ENCODE results near the gene DOK3.
A peak's percentile ranks its signal among the peaks of the same experiment; 100 is the strongest.

Gene DOK3

GRCh38 chr5:177531209-177531940 is 21.7 kb upstream of the DOK3 start:
- DNase-seq: no peak

DNA sequence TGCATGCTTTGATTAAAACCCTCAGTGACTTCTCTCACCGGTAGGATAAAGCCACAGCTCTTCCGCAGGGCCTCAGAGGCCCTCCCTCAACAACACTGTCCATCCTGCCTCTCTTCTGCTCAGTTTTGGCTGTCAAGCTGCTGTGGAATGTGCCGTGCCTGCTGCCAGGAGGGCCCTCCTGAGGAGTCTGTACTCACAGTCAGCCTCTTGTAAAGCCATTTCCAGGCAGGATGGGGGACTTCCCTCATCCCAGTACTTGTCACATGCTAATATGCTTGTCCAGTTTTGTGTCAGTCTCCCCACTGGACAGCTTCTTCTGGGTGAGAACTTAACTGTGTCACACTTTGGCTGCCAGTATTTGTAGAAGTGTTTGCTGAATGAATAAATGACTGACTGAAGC is 21.0 kb upstream of the DOK3 start:
- no peak for DNase-seq

DNA sequence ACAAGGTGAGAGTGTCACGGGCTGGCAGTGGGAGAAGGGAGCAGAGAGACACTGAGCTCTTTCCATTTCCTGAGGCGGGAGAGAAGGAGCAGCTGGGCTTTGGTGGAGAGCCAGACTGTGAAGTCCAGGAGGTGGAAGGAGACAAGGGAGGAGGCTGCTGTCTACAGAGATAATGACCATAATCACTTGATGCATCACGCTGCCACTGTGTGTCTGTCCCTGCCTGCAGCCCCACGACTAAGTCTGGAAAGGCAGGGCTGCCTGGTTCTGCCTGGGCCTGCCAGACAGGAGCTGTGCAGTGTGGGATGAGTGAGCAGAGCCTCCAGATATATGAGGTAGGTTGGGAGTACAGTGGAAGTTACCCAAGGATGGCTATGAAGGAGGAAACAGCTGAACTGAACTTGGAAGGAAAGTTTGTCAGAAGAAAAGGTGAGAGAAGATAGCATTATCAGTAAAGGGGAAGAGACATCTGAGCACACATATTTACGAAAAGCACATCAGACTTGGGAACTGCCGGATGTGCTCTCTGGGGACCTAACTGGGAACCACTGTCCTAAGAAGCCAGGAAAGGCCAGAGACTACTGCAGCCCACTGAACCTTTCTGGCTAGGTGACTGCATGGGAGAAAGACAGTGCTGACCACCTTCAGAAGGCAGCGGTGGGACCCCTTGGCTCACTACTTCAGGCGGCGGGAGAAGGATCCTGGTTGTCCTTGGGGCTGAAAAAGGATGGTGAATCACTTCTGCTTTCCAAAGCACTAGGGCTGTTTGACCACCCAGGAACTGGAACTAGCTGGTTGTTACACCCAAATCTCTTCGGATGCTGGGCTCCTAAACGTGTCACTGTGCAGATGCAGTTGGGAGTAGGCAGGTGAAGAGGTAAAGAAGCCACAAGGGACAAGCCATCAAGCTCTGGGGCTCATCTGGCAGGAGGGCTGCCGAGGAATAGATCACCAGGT is 19.9 kb upstream of the DOK3 start:
- DNase-seq: no peak

DNA sequence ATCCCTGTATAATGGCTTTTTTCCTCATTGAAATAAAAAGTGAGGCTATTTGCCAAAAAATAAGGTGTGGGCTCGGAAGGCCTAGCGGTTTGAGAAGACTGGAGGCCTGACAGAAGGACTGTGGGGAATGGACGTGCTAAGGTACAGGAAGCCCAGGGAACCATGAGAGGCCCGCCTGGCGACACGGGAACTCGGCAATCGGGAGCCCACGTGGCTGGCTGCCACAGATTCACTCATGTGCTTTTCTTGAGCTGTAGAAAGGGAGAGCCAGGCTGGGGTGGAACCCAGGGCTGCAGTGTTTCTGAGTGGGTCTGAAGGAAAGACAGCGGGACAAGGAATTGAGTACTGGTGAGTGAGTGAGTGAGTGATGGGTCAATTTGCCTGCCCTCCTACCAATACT is 19.0 kb upstream of the DOK3 start:
- DNase-seq: no peak

DNA sequence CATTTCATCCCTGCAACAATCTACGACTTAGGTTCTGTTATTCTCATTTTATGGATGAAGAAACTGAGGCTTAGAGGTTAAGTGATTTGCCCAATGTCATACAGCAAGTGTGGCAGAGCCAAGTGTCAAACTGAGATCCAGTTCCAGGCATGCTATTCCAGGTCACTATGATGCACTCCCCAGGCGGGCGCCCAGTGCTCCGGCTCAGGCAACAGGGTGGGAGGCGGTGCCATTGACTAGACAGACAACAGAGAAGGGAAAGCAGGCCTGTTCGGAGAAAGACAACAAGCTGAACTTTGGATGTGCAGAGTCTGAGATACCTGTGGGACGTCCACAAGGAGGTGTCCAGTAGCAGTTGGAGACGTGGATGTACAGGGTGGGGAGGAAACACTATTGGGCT is 18.0 kb upstream of the DOK3 start:
- DNase-seq: no peak

DNA sequence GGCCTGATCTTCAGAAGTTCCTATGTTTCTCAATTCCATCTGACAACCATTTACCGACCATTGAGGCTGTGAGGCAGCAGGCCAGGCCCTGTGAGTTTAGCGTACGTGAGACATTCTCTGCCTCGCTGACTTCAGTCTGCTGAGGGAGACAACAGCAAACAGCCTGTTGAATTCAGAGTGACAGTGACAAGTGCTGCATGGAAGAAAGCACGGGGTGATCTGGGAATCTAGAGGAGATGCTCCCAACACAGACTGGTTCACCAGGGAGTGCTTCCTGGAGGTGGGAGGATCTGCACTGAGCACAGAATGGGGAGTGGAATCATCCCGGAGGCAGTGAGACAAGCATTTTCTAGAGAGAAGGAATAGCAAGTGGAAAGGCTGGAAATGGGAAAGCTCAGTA is 17.2 kb upstream of the DOK3 start:
- no peak for DNase-seq

GRCh38 chr5:177526191-177526590 is 16.6 kb upstream of the DOK3 start:
- DNase-seq: no peak

- no peak for DNase-seq
These were observed 15.5 kb upstream of the DOK3 start for GRCh38 chr5:177524941-177525655.

DNA sequence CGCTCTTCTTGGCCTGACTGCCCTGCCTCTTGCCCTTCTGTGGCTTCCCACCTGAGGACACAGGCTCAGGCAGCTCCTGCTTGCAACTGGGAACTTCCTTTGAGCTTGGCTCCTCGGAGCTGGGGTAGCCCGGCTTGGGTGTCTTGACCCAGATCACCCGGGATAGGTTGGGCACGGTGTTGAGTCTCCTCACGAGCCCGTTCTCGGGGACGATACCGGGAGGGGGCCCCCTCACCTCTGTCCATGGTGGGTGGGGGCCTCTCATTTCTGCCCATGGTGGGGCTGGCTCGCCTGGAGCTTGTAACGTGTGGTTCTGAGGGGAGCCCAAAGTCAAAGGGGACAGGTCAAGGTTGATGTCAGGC is 14.9 kb upstream of the DOK3 start:
- DNase-seq: no peak

- DNase-seq: no peak
These were observed 14.3 kb upstream of the DOK3 start for GRCh38 chr5:177523711-177524538.

- no peak for DNase-seq
These were observed 11.4 kb upstream of the DOK3 start for GRCh38 chr5:177520916-177521513.

- no peak for DNase-seq
These were observed 10.6 kb upstream of the DOK3 start for GRCh38 chr5:177520271-177520670.

- DNase-seq: no peak
These were observed 10.0 kb upstream of the DOK3 start for GRCh38 chr5:177519463-177520235.

DNA sequence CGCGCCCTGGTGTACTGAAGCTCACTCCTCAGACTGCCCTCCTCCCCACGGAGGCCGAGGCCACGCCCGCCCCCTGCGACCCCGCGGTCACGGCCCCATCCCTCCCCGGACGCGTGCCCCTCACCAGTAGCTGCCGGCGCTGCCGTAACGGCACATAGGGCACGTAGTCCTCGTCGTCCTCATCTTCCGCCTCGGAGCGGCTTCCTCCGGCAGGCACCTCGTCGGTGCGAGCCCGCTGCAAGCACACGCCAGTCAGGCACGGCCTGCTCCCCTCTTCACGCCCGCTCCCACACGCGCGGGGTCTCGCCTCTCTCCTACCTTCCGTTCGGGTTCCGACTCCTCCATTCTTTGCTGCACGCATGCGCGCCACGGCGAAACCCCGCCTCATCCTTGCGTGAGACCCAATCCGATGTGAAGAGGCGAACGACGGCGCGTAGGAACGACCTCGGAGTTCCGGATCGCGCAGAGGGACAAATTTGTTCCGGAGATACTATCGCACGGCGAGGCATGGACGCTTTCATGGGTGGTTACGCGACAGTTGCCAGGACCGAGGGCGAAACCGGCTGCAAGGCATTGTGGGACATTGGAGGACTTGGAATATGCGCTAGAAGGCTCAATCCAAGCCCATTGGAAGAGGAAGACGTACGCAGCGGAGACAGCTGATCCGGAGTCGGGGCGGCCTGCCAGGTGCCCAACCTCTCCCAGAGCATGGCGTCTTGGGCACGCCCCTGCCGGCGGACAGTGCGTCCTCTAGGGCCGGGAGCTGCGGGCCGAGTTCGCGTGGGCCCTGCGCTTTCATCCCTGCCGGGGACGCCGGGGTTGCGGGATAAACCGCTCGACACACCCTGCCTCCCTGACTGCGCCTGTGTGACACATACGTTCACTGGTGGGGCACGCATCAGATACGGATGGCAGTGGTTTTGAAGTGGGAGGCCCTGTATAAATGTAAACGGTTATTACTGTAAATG is 7.3 kb upstream of the DOK3 start, which contains the start of gene DDX41:
DDX41 (minus strand) TSS at position 361 of the 968 bp plus-strand sequence; CDS start at position 345, 16 bp downstream.
- peak; percentile 97 to 98 for DNase-seq

DNA sequence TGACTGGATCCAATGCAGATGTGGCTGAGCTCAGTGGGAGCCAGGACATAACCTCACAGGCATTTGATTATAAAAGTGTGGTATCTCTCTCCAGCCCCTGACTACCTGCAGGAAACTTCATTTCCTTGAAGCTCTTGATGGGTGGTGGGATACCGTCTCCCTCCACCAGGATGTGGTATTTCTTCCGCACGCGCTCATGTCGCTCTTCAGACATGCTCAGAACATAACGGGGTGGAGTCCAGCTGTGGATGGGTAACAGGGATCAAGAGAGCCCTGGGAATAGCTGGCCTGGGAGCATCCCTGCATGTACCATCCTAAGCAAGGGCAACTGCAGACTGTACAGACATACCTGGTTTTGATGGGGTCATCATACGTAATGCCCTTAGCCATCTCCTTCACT is 6.0 kb upstream of the DOK3 start:
- DNase-seq: no peak

GRCh38 chr5:177514541-177514940 is 4.9 kb upstream of the DOK3 start:
- no peak for DNase-seq

- DNase-seq: no peak
These were observed 3.9 kb upstream of the DOK3 start for GRCh38 chr5:177513500-177513899.

DNA sequence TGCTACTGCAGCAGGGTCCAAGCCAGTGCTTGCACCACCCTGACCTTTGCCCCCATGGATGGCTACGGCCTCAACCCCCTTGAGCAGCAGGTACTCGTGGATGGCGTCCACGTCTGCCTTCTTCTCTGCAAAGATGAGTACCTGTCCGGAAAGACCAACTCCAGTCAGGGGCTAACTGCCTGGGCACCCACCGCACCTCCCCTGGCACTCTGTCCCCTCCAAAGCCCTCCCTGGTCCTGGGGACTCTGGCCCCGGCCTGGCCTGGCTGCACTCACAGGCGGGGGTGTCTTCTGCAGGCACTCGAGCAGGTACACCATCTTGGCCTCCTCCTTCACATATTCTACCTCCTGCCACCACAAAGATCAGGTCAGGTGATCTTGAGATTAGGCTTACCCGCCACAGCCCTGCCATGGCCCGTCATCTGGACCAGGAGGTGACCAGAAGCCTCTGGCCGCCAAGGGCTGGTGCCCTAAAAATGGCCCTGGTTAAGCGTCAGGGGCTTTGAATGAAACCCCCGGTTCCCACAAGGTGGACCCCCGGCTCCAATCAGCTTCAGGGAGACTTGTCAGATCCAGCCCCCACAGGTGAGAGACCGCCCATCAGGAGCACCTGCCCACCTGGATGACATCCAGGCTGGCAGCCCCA is 3.2 kb upstream of the DOK3 start:
- no peak for DNase-seq

Measured in NCI-H446 (cell line).